Measurements from ENCODE around the gene OR2T34.
"Not testable (repeated sequence)": the region's sequence is repeated elsewhere in the genome, so short reads cannot be mapped to it uniquely, and the experiment has no call there.

The OR2T34 gene

GRCh38 chr1:248574657-248575056, at the start of gene OR2T34:
OR2T34 (minus strand) TSS chr1:248574757; CDS start chr1:248574757, 0 bp downstream.
- not testable (repeated sequence) for DNase-seq

- DNase-seq: no peak
Measured at GRCh38 chr1:248622570-248623001, 48.0 kb upstream of the OR2T34 start.

- no peak for DNase-seq
Measured at GRCh38 chr1:248621770-248622169, 47.2 kb upstream of the OR2T34 start.

GRCh38 chr1:248618878-248619277, 44.3 kb upstream of the OR2T34 start:
- peak in 17 of 56 donors; percentile 1 to 69 (median 11) for DNase-seq

GRCh38 chr1:248618119-248618518, 43.6 kb upstream of the OR2T34 start:
- no peak for DNase-seq

- DNase-seq: no peak
Measured at GRCh38 chr1:248613742-248614141, 39.2 kb upstream of the OR2T34 start.

- DNase-seq: no peak
Measured at GRCh38 chr1:248611883-248612414, 37.4 kb upstream of the OR2T34 start.

- DNase-seq: no peak
Measured at GRCh38 chr1:248610301-248610700, 35.7 kb upstream of the OR2T34 start.

GRCh38 chr1:248599396-248599795, 24.8 kb upstream of the OR2T34 start:
- no peak for DNase-seq

- no peak for DNase-seq
Measured at GRCh38 chr1:248597589-248597988, 23.0 kb upstream of the OR2T34 start, which contains the start of gene OR2T10. OR2T10 (minus strand) TSS chr1:248597700; CDS start chr1:248593768, 3,932 bp downstream.

- DNase-seq: no peak
Measured at GRCh38 chr1:248596615-248597014, 22.1 kb upstream of the OR2T34 start.

- DNase-seq: no peak
Measured at GRCh38 chr1:248593226-248593625, 18.7 kb upstream of the OR2T34 start.

GRCh38 chr1:248592655-248593054, 18.1 kb upstream of the OR2T34 start:
- DNase-seq: no peak

GRCh38 chr1:248590055-248590454, 15.5 kb upstream of the OR2T34 start:
- DNase-seq: no peak

GRCh38 chr1:248589334-248589733, 14.8 kb upstream of the OR2T34 start:
- DNase-seq: no peak

- DNase-seq: no peak
Measured at GRCh38 chr1:248585266-248585665, 10.7 kb upstream of the OR2T34 start.

GRCh38 chr1:248576260-248576980, 1.9 kb upstream of the OR2T34 start:
- DNase-seq: no peak

- not testable (repeated sequence) for DNase-seq
Measured at GRCh38 chr1:248573856-248574255, 701 bp downstream of the OR2T34 start.

- not testable (repeated sequence) for DNase-seq
Measured at GRCh38 chr1:248572049-248572448, 2.5 kb downstream of the OR2T34 start.

- not testable (repeated sequence) for DNase-seq
Measured at GRCh38 chr1:248570811-248571210, 3.7 kb downstream of the OR2T34 start.

- DNase-seq: not testable (repeated sequence)
Measured at GRCh38 chr1:248569049-248569448, 5.5 kb downstream of the OR2T34 start.

- DNase-seq: not testable (repeated sequence)
Measured at GRCh38 chr1:248565530-248566373, 8.8 kb downstream of the OR2T34 start.
